K562 (cell line): ENCODE results near the gene MAB21L3. TPM values are rescaled to one million over a fixed set of nuclear protein-coding genes. Genes with fewer than 3 reads are reported as not detected.
A peak's percentile ranks its signal among the peaks of the same experiment; 100 is the strongest.

Experiments
- CBFA2T3 ChIP-seq: fragments of 450-650 bp; IDR thresholded peaks from 2 replicates; pipeline ENCODE4 v1.6.1; 2017
- CCNT2 ChIP-seq: IDR thresholded peaks from 2 replicates; pipeline ENCODE4 v1.6.1; 2011; ENCODE audit warnings: borderline replicate concordance, low read depth, mild to moderate bottlenecking, moderate library complexity, mixed read lengths, low read length; ENCODE audit not compliant: insufficient read length; ENCODE audit errors: extremely low read depth
- FIP1L1 ChIP-seq: fragments of 200-400 bp; formaldehyde crosslinking; IDR thresholded peaks from 2 replicates; pipeline ENCODE4 v1.6.1; 2018; ENCODE audit warnings: mild to moderate bottlenecking, low read depth, low read length; ENCODE audit not compliant: poor library complexity, severe bottlenecking
- HIVEP1 ChIP-seq: fragments of 250-450 bp; sonication (Bioruptor Pico); IDR thresholded peaks from 2 replicates; pipeline ENCODE4 v1.4.0; 2020; ENCODE audit warnings: mild to moderate bottlenecking
- KDM4B ChIP-seq, 2 experiments: fragments of 450-650 bp in 1 of 2; sonication (generic) in 1 of 2; IDR thresholded peaks; 2 replicates each; pipeline ENCODE4 v1.6.1; 2016 to 2017; ENCODE audit warnings: borderline replicate concordance in 2 of 2, antibody characterized with exemption in 1 of 2, low read depth in 1 of 2, mild to moderate bottlenecking in 1 of 2
- MEIS2 ChIP-seq: fragments of 450-650 bp; IDR thresholded peaks from 2 replicates; pipeline ENCODE4 v1.6.1; 2014; ENCODE audit warnings: mild to moderate bottlenecking; ENCODE audit not compliant: partially characterized antibody
- MGA ChIP-seq: fragments of 450-650 bp; IDR thresholded peaks from 2 replicates; pipeline ENCODE4 v1.6.1; 2016; ENCODE audit warnings: mild to moderate bottlenecking, moderate library complexity
- NEUROD1 ChIP-seq: fragments of 150-350 bp; IDR thresholded peaks from 2 replicates; pipeline ENCODE4 v1.6.1; 2014; ENCODE audit warnings: borderline replicate concordance, low read length, low read depth; ENCODE audit not compliant: partially characterized antibody
- PHB2 ChIP-seq: fragments of 450-650 bp; IDR thresholded peaks from 2 replicates; pipeline ENCODE4 v1.6.1; 2017; ENCODE audit warnings: low read depth
- SIN3A ChIP-seq, 2 experiments: fragments of 150-350 bp in 1 of 2; IDR thresholded peaks; 2 replicates each; pipeline ENCODE4 v1.6.1; 2011 to 2016; ENCODE audit warnings: borderline replicate concordance in 2 of 2, low read depth in 2 of 2, low read length in 2 of 2, mild to moderate bottlenecking in 2 of 2, moderate library complexity in 2 of 2; ENCODE audit not compliant: control insufficient read depth in 1 of 2
- SP2 ChIP-seq: IDR thresholded peaks from 2 replicates; pipeline ENCODE4 v1.6.1; 2011; ENCODE audit warnings: mild to moderate bottlenecking, low read depth, low read length, moderate library complexity; ENCODE audit not compliant: poor library complexity, severe bottlenecking; ENCODE audit errors: extremely low read depth
- ZNF239 ChIP-seq: fragments of 250-450 bp; sonication (Bioruptor Pico); IDR thresholded peaks from 2 replicates; pipeline ENCODE4 v1.4.0; 2020; ENCODE audit warnings: mild to moderate bottlenecking
- ZNF431 ChIP-seq: sonication (generic); formaldehyde crosslinking; IDR thresholded peaks from 2 replicates; pipeline ENCODE4 v1.8.0; 2022; ENCODE audit warnings: mild to moderate bottlenecking, missing genetic modification reagents
- polyA plus RNA-seq, 8 experiments: library from polyadenylated mRNA; depleted of rRNA in 4 of 8; stranded (reverse) in 5 of 8; unstranded in 3 of 8; fragments of >200 nt; fragmentation: Nextera tagmentation in 2 of 8; fragmentation: Illumina TruSeq in 1 of 8; extraction: Ambion mirVana in 2 of 8; extraction: Trizol in 1 of 8; gene quantifications; 2 replicates each; pipeline versions ENCODE4 v1.2.1 to v1.2.3, GENCODE V29; 2011 to 2014; ENCODE audit warnings: inconsistent platforms in 1 of 8, missing spikeins in 1 of 8
- total RNA-seq, 7 experiments: library from RNA; depleted of rRNA in 6 of 7; stranded (reverse); fragments of >200 nt in 6 of 7; fragmentation: Illumina TruSeq in 2 of 7; extraction: Trizol in 2 of 7; gene quantifications; 2 replicates each; pipeline versions ENCODE4 v1.2.1 to v1.2.3, GENCODE V29; 2011 to 2021; ENCODE audit warnings: low replicate concordance in 1 of 7
- TF ChIP-seq, protein P1 (sequence below), 2 experiments: fragments of 450-650 bp in 1 of 2; sonication (generic) in 1 of 2; formaldehyde crosslinking in 1 of 2; IDR thresholded peaks in 1 of 2; conservative IDR thresholded peaks in 1 of 2; 2 replicates each; pipeline versions ENCODE4 v1.6.1 to v1.8.1; 2016 to 2023; ENCODE audit warnings: mild to moderate bottlenecking in 2 of 2, moderate library complexity in 2 of 2, inconsistent platforms in 1 of 2, missing genetic modification reagents in 1 of 2

MAB21L3 gene
- total and polyA plus RNA-seq, 9 of the 15 experiments (the other 6 are each of a cell fraction or from before 2014, with no cell fraction given) = not detected

GRCh38 chr1:116151739-116152576 is 40.8 kb downstream of the MAB21L3 start (continued):
- TF ChIP-seq, protein P1, sequence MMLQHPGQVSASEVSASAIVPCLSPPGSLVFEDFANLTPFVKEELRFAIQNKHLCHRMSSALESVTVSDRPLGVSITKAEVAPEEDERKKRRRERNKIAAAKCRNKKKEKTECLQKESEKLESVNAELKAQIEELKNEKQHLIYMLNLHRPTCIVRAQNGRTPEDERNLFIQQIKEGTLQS (IDR thresholded peaks at IDR 0.05) = no peak
- TF ChIP-seq, protein P1 (CRISPR knock-in tag; conservative IDR thresholded peaks at IDR 0.05) = no peak
- no peak for TF ChIP-seq MGA
- peak; percentile 35 for TF ChIP-seq FIP1L1
- TF ChIP-seq MEIS2 = no peak
- no peak for TF ChIP-seq PHB2
- peak; percentile 64 for TF ChIP-seq NEUROD1
- no peak for TF ChIP-seq SP2
- peak; percentile 45; the same call in 1 of the 2 replicates for TF ChIP-seq CBFA2T3
- TF ChIP-seq HIVEP1 (CRISPR knock-in tag) = no peak
- TF ChIP-seq ZNF431 (CRISPR knock-in tag) = no peak
- no peak for TF ChIP-seq ZNF239 (CRISPR knock-in tag)
- TF ChIP-seq KDM4B (IDR thresholded peaks at IDR 0.05; ENCODE audit: borderline replicate concordance in 2 of 2, low read depth in 1 of 2) = peak in 1 of 2 experiments; percentile 86; a peak in 1 of 4 replicates
- TF ChIP-seq CCNT2 = peak; percentile 65
- TF ChIP-seq SIN3A (IDR thresholded peaks at IDR 0.05; ENCODE audit: borderline replicate concordance in 2 of 2, control insufficient read depth in 1 of 2, low read depth in 2 of 2, low read length in 2 of 2) = no peak
